Chondrocyte (in vitro differentiated cells): ENCODE measurements around the gene MTMR6. TPM values are rescaled to one million over a fixed set of nuclear protein-coding genes. Genes with fewer than 3 reads are reported as not detected.
A peak's percentile ranks its signal among the peaks of the same experiment; 100 is the strongest.

Experiments used
- DNase-seq: peaks from one replicate; pipeline ENCODE4 v3.0.0; 2021; ENCODE audit warnings: mixed read lengths, low spot score
- H3K27ac Mint-ChIP-seq: one replicate; pipeline ENCODE4 v1.8.0; 2021; ENCODE audit warnings: mild to moderate bottlenecking, moderate library complexity, mixed read lengths; ENCODE audit not compliant: unreplicated experiment
- H3K27me3 Mint-ChIP-seq: 2 replicates; pipeline ENCODE4 v1.8.0; 2021; ENCODE audit warnings: low read depth, mixed read lengths
- H3K36me3 Mint-ChIP-seq: 2 replicates; pipeline ENCODE4 v1.8.0; 2021; ENCODE audit warnings: low read depth, mixed read lengths
- H3K4me1 Mint-ChIP-seq: 2 replicates; pipeline ENCODE4 v1.8.0; 2021; ENCODE audit warnings: low read depth, mild to moderate bottlenecking, mixed read lengths
- H3K4me3 Mint-ChIP-seq: one replicate; pipeline ENCODE4 v1.8.0; 2021; ENCODE audit warnings: mild to moderate bottlenecking, moderate library complexity, mixed read lengths; ENCODE audit not compliant: unreplicated experiment
- H3K9me3 Mint-ChIP-seq: 2 replicates; pipeline ENCODE4 v1.8.0; 2021; ENCODE audit warnings: low read depth, mixed read lengths
- total RNA-seq: library from RNA; stranded (reverse); gene quantifications from 3 replicates; pipeline ENCODE4 v1.2.1, GENCODE V29; 2021
- TF ChIP-seq, protein P1 (sequence below): fragments of 200-600 bp; sonication (generic); IDR thresholded peaks from 2 replicates; pipeline ENCODE4 v1.5.0; 2021; ENCODE audit warnings: antibody characterized with exemption, mild to moderate bottlenecking, moderate library complexity

The MTMR6 gene
- total RNA-seq, 1 donor from 2014 or later: 20.8 TPM

DNA sequence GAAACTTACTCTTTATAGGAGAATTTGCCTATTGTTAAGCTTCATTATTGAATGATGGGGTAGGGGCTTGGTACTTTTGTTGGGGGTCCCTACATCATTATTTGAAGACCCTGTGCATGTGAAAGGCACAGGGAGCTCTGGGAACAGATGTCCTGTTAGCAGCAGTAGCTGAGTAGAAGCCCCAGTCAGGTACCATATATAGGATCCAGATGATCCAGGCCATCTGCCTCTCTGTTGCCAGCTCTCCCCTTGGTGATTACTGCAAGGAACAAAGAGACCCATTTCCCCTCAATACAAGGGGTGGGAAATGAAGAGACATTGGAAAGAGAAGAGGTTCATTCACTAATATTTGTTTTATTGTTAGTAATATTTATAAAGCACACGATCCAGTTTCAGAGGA lies 4.4 kb upstream of the MTMR6 start:
- TF ChIP-seq, protein P1, sequence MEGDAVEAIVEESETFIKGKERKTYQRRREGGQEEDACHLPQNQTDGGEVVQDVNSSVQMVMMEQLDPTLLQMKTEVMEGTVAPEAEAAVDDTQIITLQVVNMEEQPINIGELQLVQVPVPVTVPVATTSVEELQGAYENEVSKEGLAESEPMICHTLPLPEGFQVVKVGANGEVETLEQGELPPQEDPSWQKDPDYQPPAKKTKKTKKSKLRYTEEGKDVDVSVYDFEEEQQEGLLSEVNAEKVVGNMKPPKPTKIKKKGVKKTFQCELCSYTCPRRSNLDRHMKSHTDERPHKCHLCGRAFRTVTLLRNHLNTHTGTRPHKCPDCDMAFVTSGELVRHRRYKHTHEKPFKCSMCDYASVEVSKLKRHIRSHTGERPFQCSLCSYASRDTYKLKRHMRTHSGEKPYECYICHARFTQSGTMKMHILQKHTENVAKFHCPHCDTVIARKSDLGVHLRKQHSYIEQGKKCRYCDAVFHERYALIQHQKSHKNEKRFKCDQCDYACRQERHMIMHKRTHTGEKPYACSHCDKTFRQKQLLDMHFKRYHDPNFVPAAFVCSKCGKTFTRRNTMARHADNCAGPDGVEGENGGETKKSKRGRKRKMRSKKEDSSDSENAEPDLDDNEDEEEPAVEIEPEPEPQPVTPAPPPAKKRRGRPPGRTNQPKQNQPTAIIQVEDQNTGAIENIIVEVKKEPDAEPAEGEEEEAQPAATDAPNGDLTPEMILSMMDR: no peak
- H3K36me3 Mint-ChIP-seq: no peaks in the 10 kb centered on the region
- no peaks in the 10 kb centered on the region for H3K9me3 Mint-ChIP-seq
- DNase-seq: no peak
- H3K4me1 Mint-ChIP-seq: peaks cover 3% of the 10 kb centered on the region
- H3K4me3 Mint-ChIP-seq: no peak overlapping the region
- peaks cover 25% of the 10 kb centered on the region for H3K27me3 Mint-ChIP-seq
- H3K27ac Mint-ChIP-seq: no peak overlapping the region

DNA sequence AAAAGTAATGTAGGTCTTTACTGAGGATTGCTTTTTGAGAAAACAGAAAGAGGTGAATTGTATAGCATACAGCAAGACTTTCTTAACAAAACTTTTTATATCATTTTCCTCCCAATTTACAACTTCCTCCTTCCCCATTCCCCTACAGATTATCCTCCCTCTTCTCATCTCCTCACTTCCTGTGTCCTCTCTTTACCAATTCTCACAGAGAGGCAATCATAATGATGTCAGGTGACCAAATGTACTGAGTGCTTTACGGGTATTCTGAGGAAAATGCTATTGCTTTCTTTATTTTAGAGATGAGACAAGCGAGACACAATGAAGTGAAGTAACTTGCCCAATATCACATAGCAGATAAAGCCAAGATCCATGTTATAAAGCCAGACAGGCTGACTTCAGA lies 1.7 kb upstream of the MTMR6 start:
- Mint-ChIP-seq H3K9me3 (no peaks in the 10 kb centered on the region), H3K4me1 (peaks cover 24% of the 10 kb centered on the region), H3K4me3 (no peak overlapping the region), H3K36me3 (no peaks in the 10 kb centered on the region), H3K27me3 (peaks cover 11% of the 10 kb centered on the region), H3K27ac (no peak overlapping the region)
- TF ChIP-seq, protein P1: no peak
- DNase-seq: no peak

DNA sequence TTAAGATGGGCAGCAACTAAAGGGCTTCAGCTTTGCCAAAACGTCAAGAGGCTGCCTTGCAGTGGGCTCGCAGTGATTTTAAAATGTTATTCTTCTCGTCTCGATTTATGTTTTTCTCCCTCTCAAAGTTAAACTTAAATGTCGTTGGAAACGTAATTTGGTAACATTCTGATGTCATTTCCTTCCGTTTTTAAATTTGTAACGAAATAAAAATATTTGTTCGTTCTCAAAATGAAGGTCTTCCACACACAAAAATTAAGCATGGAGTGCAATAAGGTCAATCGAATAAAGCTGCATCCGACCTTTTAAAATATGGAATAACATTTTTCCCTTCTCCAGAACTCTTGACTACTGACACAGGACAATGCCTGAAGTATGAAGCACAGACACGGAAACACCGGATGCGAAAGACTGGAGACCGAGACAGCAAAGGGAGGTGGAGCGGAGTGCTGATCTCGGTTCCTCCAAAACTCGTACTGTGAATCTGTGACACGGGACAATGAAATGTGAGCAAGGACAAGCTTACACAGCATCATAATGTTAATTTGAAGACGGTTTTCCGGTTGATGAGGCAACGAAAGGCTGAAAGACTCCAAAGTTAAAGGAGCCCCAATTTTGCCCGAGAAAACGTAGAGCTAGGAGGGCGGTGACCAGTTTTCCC lies 850 bp downstream of the MTMR6 start:
- Mint-ChIP-seq H3K27me3 (peaks cover 11% of the 10 kb centered on the region), H3K9me3 (no peaks in the 10 kb centered on the region), H3K36me3 (no peaks in the 10 kb centered on the region), H3K4me3 (peak overlapping the region; percentile 89), H3K4me1 (peaks cover 30% of the 10 kb centered on the region), H3K27ac (peak overlapping the region; percentile 98)
- TF ChIP-seq, protein P1: no peak
- no peak for DNase-seq

DNA sequence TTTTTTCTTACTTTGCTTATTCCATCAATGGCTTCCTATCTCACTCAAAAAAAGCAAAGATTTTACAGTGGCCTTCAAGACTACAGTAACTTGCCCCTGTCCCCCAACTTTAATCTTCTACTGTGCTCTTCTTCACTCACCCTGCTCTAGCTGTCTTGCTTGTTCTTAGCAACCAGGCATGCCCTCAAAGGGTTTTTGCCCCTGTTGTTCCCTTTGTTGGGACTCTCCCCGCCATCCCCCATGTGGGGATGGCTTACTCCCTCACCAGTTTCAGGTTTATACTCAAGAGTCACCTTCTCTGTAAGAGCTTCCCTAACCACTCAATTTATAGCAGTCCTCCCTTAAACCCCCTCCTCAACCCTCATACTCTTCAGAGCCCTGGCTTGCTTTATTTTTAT lies 5.4 kb downstream of the MTMR6 start:
- Mint-ChIP-seq H3K4me3 (no peak overlapping the region), H3K9me3 (no peaks in the 10 kb centered on the region), H3K27ac (no peak overlapping the region), H3K27me3 (no peaks in the 10 kb centered on the region), H3K36me3 (peaks cover 2% of the 10 kb centered on the region), H3K4me1 (peaks cover 36% of the 10 kb centered on the region)
- TF ChIP-seq, protein P1: no peak
- DNase-seq: no peak

DNA sequence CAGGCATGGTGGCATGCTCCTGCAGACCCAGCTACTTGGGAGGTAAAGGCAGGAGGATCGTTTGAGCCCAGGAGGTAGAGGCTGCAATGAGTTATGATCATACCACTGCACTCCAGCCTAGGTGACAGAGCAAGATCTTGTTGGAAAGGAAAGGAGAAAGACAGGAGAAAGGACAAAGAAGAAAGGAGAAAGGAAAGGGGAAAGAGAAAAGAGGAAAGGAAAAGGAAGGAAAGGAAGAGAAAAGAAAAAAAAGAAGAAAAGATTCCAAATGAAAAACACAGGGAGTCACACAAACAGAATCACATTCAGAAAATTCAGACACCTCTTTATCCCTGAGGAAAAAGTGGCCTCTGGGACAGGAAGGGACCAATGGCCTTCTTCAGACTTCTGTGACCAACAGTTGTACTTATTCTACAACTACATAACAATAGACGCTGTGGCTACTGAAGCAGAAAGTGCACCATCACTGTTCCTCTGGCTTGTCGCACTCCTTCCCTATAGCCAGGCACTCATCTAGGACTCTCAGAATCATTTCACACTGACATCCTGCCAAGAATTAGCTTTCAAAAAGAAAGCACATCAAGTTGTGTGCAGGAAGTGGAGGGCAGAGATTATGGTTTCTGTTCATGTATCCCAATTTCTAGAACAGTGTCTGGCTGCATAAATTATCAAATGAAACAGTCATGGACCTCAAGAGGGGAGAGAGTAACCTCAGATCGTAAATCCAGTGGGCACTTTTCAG lies 5.9 kb downstream of the MTMR6 start:
- Mint-ChIP-seq H3K4me1 (peaks cover 39% of the 10 kb centered on the region), H3K27me3 (no peaks in the 10 kb centered on the region), H3K9me3 (no peaks in the 10 kb centered on the region), H3K36me3 (peaks cover 2% of the 10 kb centered on the region), H3K27ac (peak overlapping the region; percentile 34), H3K4me3 (no peak overlapping the region)
- TF ChIP-seq, protein P1: no peak
- DNase-seq: no peak
